PC-3 (cell line): ENCODE data around the gene PLEKHH1.

Source experiments
- EZH2phosphoT487 ChIP-seq: fragments of 300-600 bp; sonication (generic); IDR thresholded peaks from 2 replicates; pipeline ENCODE4 v1.6.1; 2018; ENCODE audit warnings: mild to moderate bottlenecking, antibody characterized with exemption, low read length, borderline replicate concordance
- TF ChIP-seq, protein P1 (sequence below): fragments of 300-600 bp; sonication (generic); conservative IDR thresholded peaks from 2 replicates; pipeline ENCODE4 v1.5.1; 2017; ENCODE audit warnings: antibody characterized with exemption, low read depth, mild to moderate bottlenecking, low read length

DNA sequence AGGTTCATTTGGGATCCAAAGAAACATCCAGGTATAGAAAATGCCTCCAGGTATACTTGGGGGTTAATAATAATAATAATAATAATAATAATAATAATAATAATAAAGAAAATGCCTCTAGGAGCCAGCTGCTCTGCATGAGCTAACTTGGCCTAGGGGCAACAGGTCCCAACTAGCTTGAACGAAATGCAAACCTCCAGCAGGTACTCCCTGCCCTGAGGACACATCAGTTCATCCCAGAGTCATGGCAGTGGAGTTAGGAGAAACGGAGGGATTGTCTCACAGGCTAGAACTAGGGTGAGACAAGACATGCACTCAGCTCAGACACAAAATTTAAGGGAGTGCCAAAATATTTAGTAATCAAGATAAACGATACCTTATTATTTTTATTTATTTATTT is 32.1 kb upstream of the PLEKHH1 start:
- TF ChIP-seq, protein P1, sequence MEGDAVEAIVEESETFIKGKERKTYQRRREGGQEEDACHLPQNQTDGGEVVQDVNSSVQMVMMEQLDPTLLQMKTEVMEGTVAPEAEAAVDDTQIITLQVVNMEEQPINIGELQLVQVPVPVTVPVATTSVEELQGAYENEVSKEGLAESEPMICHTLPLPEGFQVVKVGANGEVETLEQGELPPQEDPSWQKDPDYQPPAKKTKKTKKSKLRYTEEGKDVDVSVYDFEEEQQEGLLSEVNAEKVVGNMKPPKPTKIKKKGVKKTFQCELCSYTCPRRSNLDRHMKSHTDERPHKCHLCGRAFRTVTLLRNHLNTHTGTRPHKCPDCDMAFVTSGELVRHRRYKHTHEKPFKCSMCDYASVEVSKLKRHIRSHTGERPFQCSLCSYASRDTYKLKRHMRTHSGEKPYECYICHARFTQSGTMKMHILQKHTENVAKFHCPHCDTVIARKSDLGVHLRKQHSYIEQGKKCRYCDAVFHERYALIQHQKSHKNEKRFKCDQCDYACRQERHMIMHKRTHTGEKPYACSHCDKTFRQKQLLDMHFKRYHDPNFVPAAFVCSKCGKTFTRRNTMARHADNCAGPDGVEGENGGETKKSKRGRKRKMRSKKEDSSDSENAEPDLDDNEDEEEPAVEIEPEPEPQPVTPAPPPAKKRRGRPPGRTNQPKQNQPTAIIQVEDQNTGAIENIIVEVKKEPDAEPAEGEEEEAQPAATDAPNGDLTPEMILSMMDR = no peak
- no peak for TF ChIP-seq EZH2phosphoT487
